Measurements from ENCODE around the gene GRK5. TPM values are rescaled to one million over a fixed set of nuclear protein-coding genes. Genes with fewer than 3 reads are reported as not detected.
A peak's percentile ranks its signal among the peaks of the same experiment; 100 is the strongest.

Gene GRK5
- total RNA-seq, 6 experiments from 2014 or later = 5.9 to 11.5 (median 7.9) TPM

- H3K27ac ChIP-seq = peak overlapping the region in 2 of 3 donors; percentile 51 to 54
- H3K4me1 ChIP-seq = peaks cover 0 to 52% (median 26%) of the 10 kb centered on the region in 4 donors
- peak in 3 of 4 donors; percentile 31 to 38 (median 36) for ATAC-seq
Measured at GRCh38 chr10:119289227-119289920, 82.0 kb downstream of the GRK5 start.

GRCh38 chr10:119290301-119291048 is 83.1 kb downstream of the GRK5 start:
- Histone ChIP-seq H3K27me3 (no peaks in the 10 kb centered on the region), H3K36me3 (no peaks in the 10 kb centered on the region), H3K9me3 (no peaks in the 10 kb centered on the region), H3K27ac (peak overlapping the region in 1 of 3 donors; percentile 54), H3K4me3 (no peak overlapping the region), H3K4me1 (peaks cover 0 to 41% (median 20%) of the 10 kb centered on the region in 4 donors)
- TF ChIP-seq POLR2A (IDR thresholded peaks at IDR 0.05) = no peak
- TF ChIP-seq, protein P1, sequence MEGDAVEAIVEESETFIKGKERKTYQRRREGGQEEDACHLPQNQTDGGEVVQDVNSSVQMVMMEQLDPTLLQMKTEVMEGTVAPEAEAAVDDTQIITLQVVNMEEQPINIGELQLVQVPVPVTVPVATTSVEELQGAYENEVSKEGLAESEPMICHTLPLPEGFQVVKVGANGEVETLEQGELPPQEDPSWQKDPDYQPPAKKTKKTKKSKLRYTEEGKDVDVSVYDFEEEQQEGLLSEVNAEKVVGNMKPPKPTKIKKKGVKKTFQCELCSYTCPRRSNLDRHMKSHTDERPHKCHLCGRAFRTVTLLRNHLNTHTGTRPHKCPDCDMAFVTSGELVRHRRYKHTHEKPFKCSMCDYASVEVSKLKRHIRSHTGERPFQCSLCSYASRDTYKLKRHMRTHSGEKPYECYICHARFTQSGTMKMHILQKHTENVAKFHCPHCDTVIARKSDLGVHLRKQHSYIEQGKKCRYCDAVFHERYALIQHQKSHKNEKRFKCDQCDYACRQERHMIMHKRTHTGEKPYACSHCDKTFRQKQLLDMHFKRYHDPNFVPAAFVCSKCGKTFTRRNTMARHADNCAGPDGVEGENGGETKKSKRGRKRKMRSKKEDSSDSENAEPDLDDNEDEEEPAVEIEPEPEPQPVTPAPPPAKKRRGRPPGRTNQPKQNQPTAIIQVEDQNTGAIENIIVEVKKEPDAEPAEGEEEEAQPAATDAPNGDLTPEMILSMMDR (IDR thresholded peaks at IDR 0.05) = peak in 2 of 4 donors; percentile 6 to 14
- DNase-seq (no peak), ATAC-seq (peak in 1 of 4 donors; percentile 36)
- WGBS (ENCODE audit: insufficient coverage, low coverage, low lambda C conversion rate, missing lambda C conversion rate) = 52% methylated on average over 10 of the region's 12 CpGs
- intact Hi-C loops (cut with DNase I) = no loop called here

More at GRCh38 chr10:119289227-119289920, 82.0 kb downstream of the GRK5 start:
- H3K27me3 ChIP-seq = no peaks in the 10 kb centered on the region
- intact Hi-C loops (cut with DNase I) = loop anchor here in 1 of 2 donors (10.0 kb wide), 1 partner anchor 125 kb away; no protein-coding TSS in a partner anchor
- no peak overlapping the region for H3K4me3 ChIP-seq
- no peaks in the 10 kb centered on the region for H3K36me3 ChIP-seq
- H3K9me3 ChIP-seq = no peaks in the 10 kb centered on the region
- WGBS (ENCODE audit: insufficient coverage, low coverage, low lambda C conversion rate, missing lambda C conversion rate) = 70% methylated on average over 6 of the region's 8 CpGs
- DNase-seq = no peak
- TF ChIP-seq, protein P1 (IDR thresholded peaks at IDR 0.05) = no peak
- no peak for TF ChIP-seq POLR2A (IDR thresholded peaks at IDR 0.05)

DNA sequence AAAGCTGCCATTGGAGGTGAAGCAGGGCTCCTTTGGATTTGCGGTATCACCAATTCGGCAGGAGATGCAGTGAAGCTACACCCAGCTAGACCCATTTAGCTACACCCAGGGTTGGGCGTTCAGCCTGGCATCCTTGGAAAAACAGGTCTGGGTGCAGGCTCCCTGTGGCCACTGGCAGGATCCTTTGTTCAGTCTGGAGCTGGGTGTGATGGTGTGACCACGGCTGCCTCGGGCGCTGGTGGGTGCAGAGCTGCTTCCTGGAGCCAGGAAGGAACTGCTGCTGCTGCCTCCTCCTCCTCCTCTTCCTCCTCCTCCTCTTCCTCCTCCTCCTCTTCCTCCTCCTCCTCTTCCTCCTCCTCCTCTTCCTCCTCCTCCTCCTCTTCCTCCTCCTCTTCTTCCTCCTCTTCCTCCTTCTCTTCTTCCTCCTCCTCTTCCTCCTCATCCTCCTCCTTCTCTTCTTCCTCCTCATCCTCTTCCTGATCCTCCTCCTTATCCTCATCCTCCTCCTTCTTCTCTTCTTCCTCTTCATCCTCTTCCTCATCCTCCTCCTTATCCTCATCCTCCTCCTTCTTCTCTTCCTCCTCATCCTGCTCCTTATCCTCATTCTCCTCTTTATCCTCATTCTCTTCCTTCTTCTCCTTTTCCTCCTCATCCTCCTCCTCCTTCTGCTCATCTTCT is 84.0 kb downstream of the GRK5 start:
- H3K9me3 ChIP-seq = no peaks in the 10 kb centered on the region
- intact Hi-C loops (cut with DNase I) = no loop called here
- ATAC-seq (no peak), DNase-seq (no peak)
- peaks cover 0 to 33% (median 16%) of the 10 kb centered on the region in 4 donors for H3K4me1 ChIP-seq
- WGBS (ENCODE audit: insufficient coverage, low coverage, low lambda C conversion rate, missing lambda C conversion rate) = 0% methylated on average over 1 of the region's 6 CpGs
- no peaks in the 10 kb centered on the region for H3K36me3 ChIP-seq
- no peaks in the 10 kb centered on the region for H3K27me3 ChIP-seq
- H3K4me3 ChIP-seq = no peak overlapping the region
- no peak overlapping the region for H3K27ac ChIP-seq
- TF ChIP-seq POLR2A (IDR thresholded peaks at IDR 0.05) = no peak
- TF ChIP-seq, protein P1 (IDR thresholded peaks at IDR 0.05) = no peak

GRCh38 chr10:119292968-119293760 is 85.8 kb downstream of the GRK5 start:
- TF ChIP-seq, protein P1 (IDR thresholded peaks at IDR 0.05) = no peak
- TF ChIP-seq POLR2A (IDR thresholded peaks at IDR 0.05) = no peak
- DNase-seq (peak in 1 of 3 donors; percentile 67), ATAC-seq (peak; percentile 51 to 70 (median 66))
- peaks cover 0 to 42% (median 14%) of the 10 kb centered on the region in 4 donors for H3K4me1 ChIP-seq
- H3K27me3 ChIP-seq = no peaks in the 10 kb centered on the region
- H3K27ac ChIP-seq = peak overlapping the region in 1 of 3 donors; percentile 29
- H3K4me3 ChIP-seq = no peak overlapping the region
- no peaks in the 10 kb centered on the region for H3K9me3 ChIP-seq
- intact Hi-C loops (cut with DNase I) = no loop called here
- WGBS (ENCODE audit: insufficient coverage, low coverage, low lambda C conversion rate, missing lambda C conversion rate) = 63% methylated on average over 6 of the region's 11 CpGs
- no peaks in the 10 kb centered on the region for H3K36me3 ChIP-seq

Measured in right lobe of liver (tissue), 6 donors.